ENCODE data around the gene C22orf15. TPM values are rescaled to one million over a fixed set of nuclear protein-coding genes. Genes with fewer than 3 reads are reported as not detected.

The C22orf15 gene
- total RNA-seq, 1 experiment from 2014 or later, result not detected

DNA sequence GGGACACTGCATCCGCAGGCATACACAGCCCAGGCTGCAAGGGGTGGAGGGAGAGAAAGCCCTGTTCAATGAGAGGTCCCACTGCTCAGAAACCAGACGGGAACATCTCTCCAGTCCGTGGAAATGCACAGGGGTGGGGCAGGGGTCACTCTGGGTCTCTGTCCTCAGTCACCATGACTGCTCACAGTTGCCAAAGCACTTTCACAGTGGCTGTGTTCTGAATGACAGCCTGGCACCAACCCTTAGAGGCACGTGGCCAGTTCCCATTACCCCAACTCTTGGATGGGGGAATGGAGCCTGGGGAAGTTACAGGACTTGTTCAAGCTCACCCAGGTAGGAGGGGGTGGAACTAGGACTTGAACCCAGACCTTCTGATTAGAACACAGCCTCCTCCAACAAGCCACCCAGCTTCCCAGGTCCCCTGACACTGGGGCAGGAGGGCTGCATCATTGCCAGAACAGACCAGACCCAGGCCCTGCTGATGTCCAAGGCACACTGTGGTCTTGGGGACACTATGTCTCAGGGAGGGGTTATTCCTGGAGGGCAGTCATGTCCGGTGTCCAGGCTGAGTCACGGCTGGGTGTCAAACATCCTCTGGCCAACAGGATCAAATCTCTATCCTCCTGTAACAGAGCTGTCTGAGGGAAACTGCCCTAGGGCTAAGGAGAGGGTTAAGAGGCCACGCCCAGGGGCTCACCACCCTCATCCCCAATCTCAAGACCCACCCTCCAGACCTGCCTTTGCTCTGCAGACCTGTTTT lies 20.1 kb upstream of the C22orf15 start:
- intact Hi-C loops (cut with micrococcal nuclease), result no loop called here
- no TSS peak for BruUV-seq (replicated peaks)
- H3K4me3 Mint-ChIP-seq (ENCODE audit: unreplicated experiment), result no peak overlapping the region
- ChIA-PET POLR2A (interaction anchor here (0.6 kb wide), 1 partner anchor 483 kb away, joined by 3 read pairs; no protein-coding TSS in a partner anchor), CTCF (interaction anchor here (0.6 to 1.1 kb wide), 2 partner anchors 103 to 107 kb away, joined by 3 to 4 read pairs; no protein-coding TSS in a partner anchor)
- H3K27me3 Mint-ChIP-seq (ENCODE audit: insufficient read depth, unreplicated experiment), result no peaks in the 10 kb centered on the region
- no peaks in the 10 kb centered on the region for H3K9me3 Mint-ChIP-seq (ENCODE audit: unreplicated experiment)
- H3K27ac Mint-ChIP-seq (ENCODE audit: low read depth, unreplicated experiment), result peak overlapping the region; percentile 10
- DNase-seq (ENCODE audit: unreplicated experiment), result no peak
- H3K4me1 Mint-ChIP-seq (ENCODE audit: insufficient read depth, unreplicated experiment), result no peaks in the 10 kb centered on the region
- TF ChIP-seq, protein P1, sequence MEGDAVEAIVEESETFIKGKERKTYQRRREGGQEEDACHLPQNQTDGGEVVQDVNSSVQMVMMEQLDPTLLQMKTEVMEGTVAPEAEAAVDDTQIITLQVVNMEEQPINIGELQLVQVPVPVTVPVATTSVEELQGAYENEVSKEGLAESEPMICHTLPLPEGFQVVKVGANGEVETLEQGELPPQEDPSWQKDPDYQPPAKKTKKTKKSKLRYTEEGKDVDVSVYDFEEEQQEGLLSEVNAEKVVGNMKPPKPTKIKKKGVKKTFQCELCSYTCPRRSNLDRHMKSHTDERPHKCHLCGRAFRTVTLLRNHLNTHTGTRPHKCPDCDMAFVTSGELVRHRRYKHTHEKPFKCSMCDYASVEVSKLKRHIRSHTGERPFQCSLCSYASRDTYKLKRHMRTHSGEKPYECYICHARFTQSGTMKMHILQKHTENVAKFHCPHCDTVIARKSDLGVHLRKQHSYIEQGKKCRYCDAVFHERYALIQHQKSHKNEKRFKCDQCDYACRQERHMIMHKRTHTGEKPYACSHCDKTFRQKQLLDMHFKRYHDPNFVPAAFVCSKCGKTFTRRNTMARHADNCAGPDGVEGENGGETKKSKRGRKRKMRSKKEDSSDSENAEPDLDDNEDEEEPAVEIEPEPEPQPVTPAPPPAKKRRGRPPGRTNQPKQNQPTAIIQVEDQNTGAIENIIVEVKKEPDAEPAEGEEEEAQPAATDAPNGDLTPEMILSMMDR (IDR thresholded peaks at IDR 0.05; ENCODE audit: unreplicated experiment), result no peak
- H3K36me3 Mint-ChIP-seq (ENCODE audit: insufficient read depth, unreplicated experiment), result peaks cover 5% of the 10 kb centered on the region

DNA sequence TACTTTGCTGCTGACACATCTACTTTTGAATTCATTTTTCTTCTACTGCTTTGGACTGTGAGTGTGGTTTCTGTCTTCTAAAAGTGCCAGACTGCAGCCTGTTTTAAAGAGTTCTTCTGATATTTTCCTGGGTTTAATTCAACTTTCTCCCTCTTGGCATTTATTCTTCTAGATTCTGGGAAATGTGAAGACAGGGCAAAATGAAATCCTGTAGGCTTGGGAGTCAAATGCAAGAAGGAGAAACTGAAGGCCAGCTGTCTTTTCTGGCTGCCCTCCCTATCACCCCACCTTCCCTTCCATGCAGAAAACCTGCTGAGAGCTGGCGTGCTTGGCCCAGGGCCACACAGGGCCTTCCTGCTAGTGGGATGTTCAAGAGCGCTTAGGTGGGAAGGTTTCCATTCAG lies 19.5 kb upstream of the C22orf15 start:
- no peak for DNase-seq (ENCODE audit: unreplicated experiment)
- no peaks in the 10 kb centered on the region for H3K4me1 Mint-ChIP-seq (ENCODE audit: insufficient read depth, unreplicated experiment)
- TF ChIP-seq, protein P1 (IDR thresholded peaks at IDR 0.05; ENCODE audit: unreplicated experiment), result no peak
- POLR2A ChIA-PET, result no interaction called here
- H3K27ac Mint-ChIP-seq (ENCODE audit: low read depth, unreplicated experiment), result peak overlapping the region; percentile 10
- H3K9me3 Mint-ChIP-seq (ENCODE audit: unreplicated experiment), result no peaks in the 10 kb centered on the region
- intact Hi-C loops (cut with micrococcal nuclease), result no loop called here
- no TSS peak for BruUV-seq (replicated peaks)
- H3K27me3 Mint-ChIP-seq (ENCODE audit: insufficient read depth, unreplicated experiment), result no peaks in the 10 kb centered on the region
- H3K4me3 Mint-ChIP-seq (ENCODE audit: unreplicated experiment), result no peak overlapping the region
- CTCF ChIA-PET, result interaction anchor here (0.6 kb wide), 1 partner anchor 103 kb away, joined by 3 read pairs; no protein-coding TSS in a partner anchor
- peaks cover 5% of the 10 kb centered on the region for H3K36me3 Mint-ChIP-seq (ENCODE audit: insufficient read depth, unreplicated experiment)

DNA sequence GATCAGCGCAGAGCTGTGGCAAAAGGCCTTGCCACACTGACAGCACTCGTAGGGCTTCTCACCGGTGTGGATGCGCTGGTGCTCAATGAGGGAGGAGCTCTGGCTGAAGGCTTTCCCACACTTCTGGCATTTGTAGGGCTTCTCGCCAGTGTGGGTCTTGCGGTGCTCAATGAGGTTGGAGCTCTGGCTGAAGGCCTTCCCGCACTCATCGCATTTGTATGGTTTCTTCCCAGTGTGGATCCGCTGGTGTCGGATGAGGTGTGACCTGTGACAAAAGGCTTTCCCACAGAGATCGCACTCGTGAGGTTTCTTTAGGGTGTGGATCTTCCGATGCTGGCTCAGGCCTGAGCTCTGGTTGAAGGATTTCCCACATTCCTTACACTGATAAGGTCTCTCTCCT lies 18.8 kb upstream of the C22orf15 start:
- no peak for DNase-seq (ENCODE audit: unreplicated experiment)
- Mint-ChIP-seq H3K27me3 (ENCODE audit: insufficient read depth, unreplicated experiment) (no peaks in the 10 kb centered on the region), H3K36me3 (ENCODE audit: insufficient read depth, unreplicated experiment) (peaks cover 5% of the 10 kb centered on the region), H3K9me3 (ENCODE audit: unreplicated experiment) (no peaks in the 10 kb centered on the region), H3K4me1 (ENCODE audit: insufficient read depth, unreplicated experiment) (no peaks in the 10 kb centered on the region), H3K4me3 (ENCODE audit: unreplicated experiment) (no peak overlapping the region), H3K27ac (ENCODE audit: low read depth, unreplicated experiment) (no peak overlapping the region)
- intact Hi-C loops (cut with micrococcal nuclease), result no loop called here
- CTCF ChIA-PET, result interaction anchor here (0.8 kb wide), 2 partner anchors 203 to 494 kb away, joined by 4 read pairs; no protein-coding TSS in a partner anchor
- TF ChIP-seq, protein P1 (IDR thresholded peaks at IDR 0.05; ENCODE audit: unreplicated experiment), result no peak
- no TSS peak for BruUV-seq (replicated peaks)
- POLR2A ChIA-PET, result no interaction called here

DNA sequence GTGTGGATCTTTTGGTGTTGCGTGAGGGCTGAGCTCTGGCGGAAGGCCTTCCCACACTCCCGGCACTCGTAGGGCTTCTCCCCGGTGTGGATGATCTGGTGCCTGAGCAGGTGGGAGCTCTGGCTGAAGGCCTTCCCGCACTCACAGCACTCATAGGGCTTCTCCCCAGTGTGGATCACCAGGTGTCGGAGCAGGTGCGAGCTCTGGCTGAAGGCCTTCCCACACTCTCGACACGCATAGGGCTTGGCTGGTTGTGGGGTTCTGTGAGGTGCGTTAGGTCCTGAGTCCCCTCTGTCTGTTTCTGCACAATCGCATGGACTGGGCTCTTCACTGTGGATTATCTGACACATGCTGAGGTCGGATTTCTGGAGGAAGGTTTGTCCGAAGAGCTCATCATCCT lies 18.3 kb upstream of the C22orf15 start:
- intact Hi-C loops (cut with micrococcal nuclease), result no loop called here
- Mint-ChIP-seq H3K9me3 (ENCODE audit: unreplicated experiment) (peaks cover 2% of the 10 kb centered on the region), H3K4me1 (ENCODE audit: insufficient read depth, unreplicated experiment) (peaks cover 1% of the 10 kb centered on the region), H3K4me3 (ENCODE audit: unreplicated experiment) (no peak overlapping the region), H3K27me3 (ENCODE audit: insufficient read depth, unreplicated experiment) (no peaks in the 10 kb centered on the region), H3K27ac (ENCODE audit: low read depth, unreplicated experiment) (no peak overlapping the region), H3K36me3 (ENCODE audit: insufficient read depth, unreplicated experiment) (peaks cover 5% of the 10 kb centered on the region)
- no TSS peak for BruUV-seq (replicated peaks)
- no peak for DNase-seq (ENCODE audit: unreplicated experiment)
- ChIA-PET POLR2A (no interaction called here), CTCF (interaction anchor here (0.8 kb wide), 2 partner anchors 203 to 493 kb away, joined by 4 read pairs; no protein-coding TSS in a partner anchor)
- TF ChIP-seq, protein P1 (IDR thresholded peaks at IDR 0.05; ENCODE audit: unreplicated experiment), result no peak

Data from MCF 10A (cell line).